H9 (cell line): ENCODE data around the gene NPC1. TPM values are rescaled to one million over a fixed set of nuclear protein-coding genes. Genes with fewer than 3 reads are reported as not detected.

Source experiments
- DNase-seq: peaks from one replicate; pipeline ENCODE4 v3.0.0-alpha.2; 2017
- H2AFZ ChIP-seq: one replicate; pipeline ENCODE4 v1.6.1; 2013; ENCODE audit warnings: mild to moderate bottlenecking, low read length, control low read depth, moderate library complexity
- H2AK5ac ChIP-seq: 2 replicates; pipeline ENCODE4 v1.6.1; 2013; ENCODE audit warnings: low read length, control low read depth, mixed read lengths; ENCODE audit not compliant: insufficient read length
- H2BK120ac ChIP-seq: one replicate; pipeline ENCODE4 v1.6.1; 2013; ENCODE audit warnings: low read depth, mild to moderate bottlenecking, low read length, control low read depth, inconsistent platforms; ENCODE audit not compliant: poor library complexity, severe bottlenecking
- H2BK12ac ChIP-seq: 2 replicates; pipeline ENCODE4 v1.6.1; 2013; ENCODE audit warnings: low read length, control low read depth, mixed read lengths, low read depth; ENCODE audit not compliant: insufficient read length
- H2BK15ac ChIP-seq: 2 replicates; pipeline ENCODE4 v1.6.1; 2013; ENCODE audit warnings: low read depth, low read length, control low read depth
- H2BK20ac ChIP-seq: one replicate; pipeline ENCODE4 v1.6.1; 2013; ENCODE audit warnings: low read depth, mild to moderate bottlenecking, low read length, control low read depth, inconsistent platforms; ENCODE audit not compliant: poor library complexity, severe bottlenecking
- H2BK5ac ChIP-seq: 2 replicates; pipeline ENCODE4 v1.6.1; 2013; ENCODE audit warnings: low read length, control low read depth, mixed read lengths; ENCODE audit not compliant: insufficient read length
- H3K14ac ChIP-seq: 2 replicates; pipeline ENCODE4 v1.6.1; 2013; ENCODE audit warnings: low read length, control low read depth; ENCODE audit not compliant: insufficient read depth
- H3K18ac ChIP-seq: 2 replicates; pipeline ENCODE4 v1.6.1; 2013; ENCODE audit warnings: low read depth, mild to moderate bottlenecking, mixed read lengths, low read length, control low read depth; ENCODE audit not compliant: insufficient read length
- H3K23ac ChIP-seq: 2 replicates; pipeline ENCODE4 v1.6.1; 2013; ENCODE audit warnings: low read length, control low read depth, mixed read lengths, low read depth; ENCODE audit not compliant: insufficient read length
- H3K23me2 ChIP-seq: 2 replicates; pipeline ENCODE4 v1.6.1; 2013; ENCODE audit warnings: low read depth, mild to moderate bottlenecking, mixed read lengths, low read length, control low read depth; ENCODE audit not compliant: insufficient read length, poor library complexity, severe bottlenecking
- H3K27ac ChIP-seq: 2 replicates; pipeline ENCODE4 v1.5.1; 2013; ENCODE audit warnings: low read length, control low read depth, mixed read lengths, low read depth; ENCODE audit not compliant: insufficient read length
- H3K27me3 ChIP-seq: 2 replicates; pipeline ENCODE4 v1.6.1; 2013; ENCODE audit warnings: low read length, control low read depth, inconsistent platforms; ENCODE audit not compliant: insufficient read depth
- H3K4ac ChIP-seq: 2 replicates; pipeline ENCODE4 v1.6.1; 2013; ENCODE audit warnings: low read depth, mild to moderate bottlenecking, control low read depth, inconsistent platforms, low read length, moderate library complexity
- H3K4me1 ChIP-seq: 2 replicates; pipeline ENCODE4 v1.6.1; 2013; ENCODE audit warnings: low read length, control low read depth, inconsistent platforms; ENCODE audit not compliant: insufficient read depth
- H3K4me2 ChIP-seq: 2 replicates; pipeline ENCODE4 v1.6.1; 2013; ENCODE audit warnings: low read length, control low read depth, mixed read lengths; ENCODE audit not compliant: insufficient read length, insufficient read depth
- H3K56ac ChIP-seq: 2 replicates; pipeline ENCODE4 v1.6.1; 2013; ENCODE audit warnings: low read depth, mild to moderate bottlenecking, mixed read lengths, low read length, control low read depth; ENCODE audit not compliant: insufficient read length
- H3K79me1 ChIP-seq: 2 replicates; pipeline ENCODE4 v1.6.1; 2013; ENCODE audit warnings: low read depth, mild to moderate bottlenecking, moderate library complexity, low read length, control low read depth, inconsistent platforms; ENCODE audit not compliant: insufficient read depth, poor library complexity, severe bottlenecking
- H3K79me2 ChIP-seq: 2 replicates; pipeline ENCODE4 v1.6.1; 2013; ENCODE audit warnings: low read length, control low read depth, inconsistent platforms; ENCODE audit not compliant: insufficient read depth
- H3K9ac ChIP-seq: 2 replicates; pipeline ENCODE4 v1.6.1; 2013; ENCODE audit warnings: low read length, control low read depth, mixed read lengths; ENCODE audit not compliant: insufficient read length; ENCODE audit errors: extremely low read depth
- H3K9me3 ChIP-seq: one replicate; pipeline ENCODE4 v1.6.1; 2013; ENCODE audit warnings: low read depth, low read length, inconsistent platforms; ENCODE audit not compliant: control insufficient read depth
- H3T11ph ChIP-seq: one replicate; pipeline ENCODE4 v1.6.1; 2013; ENCODE audit warnings: mild to moderate bottlenecking, low read length, control low read depth, inconsistent platforms
- H4K20me1 ChIP-seq: one replicate; pipeline ENCODE4 v1.6.1; 2013; ENCODE audit not compliant: control insufficient read depth, insufficient read length, insufficient read depth
- H4K5ac ChIP-seq: 2 replicates; pipeline ENCODE4 v1.6.1; 2013; ENCODE audit warnings: low read depth, mild to moderate bottlenecking, mixed read lengths, low read length, control low read depth; ENCODE audit not compliant: insufficient read length
- H4K8ac ChIP-seq: replicated peaks from 2 replicates; pipeline ENCODE4 v1.6.1; 2013; ENCODE audit warnings: low read length, control low read depth, mixed read lengths, low read depth; ENCODE audit not compliant: insufficient read length
- H4K91ac ChIP-seq: 2 replicates; pipeline ENCODE4 v1.6.1; 2013; ENCODE audit warnings: low read depth, mild to moderate bottlenecking, moderate library complexity, mixed read lengths, low read length, control low read depth; ENCODE audit not compliant: insufficient read length
- H3K27ac Mint-ChIP-seq, 3 experiments: 2 replicates in 2 of 3; 3 replicates in 1 of 3; pipeline ENCODE4 v1.8.0; 2020 to 2021; ENCODE audit warnings: mixed read lengths in 3 of 3, mild to moderate bottlenecking in 1 of 3, moderate library complexity in 1 of 3
- H3K27me3 Mint-ChIP-seq: 2 replicates; pipeline ENCODE4 v1.8.0; 2021; ENCODE audit warnings: low read depth, mild to moderate bottlenecking, moderate library complexity, mixed read lengths
- H3K36me3 Mint-ChIP-seq, 3 experiments: 2 replicates in 2 of 3; 3 replicates in 1 of 3; pipeline ENCODE4 v1.8.0; 2020 to 2021; ENCODE audit warnings: low read depth in 3 of 3, mixed read lengths in 3 of 3; ENCODE audit not compliant: insufficient read depth in 1 of 3
- H3K4me1 Mint-ChIP-seq, 2 experiments: 2 replicates each; pipeline ENCODE4 v1.8.0; 2020; ENCODE audit warnings: mixed read lengths in 2 of 2
- H3K4me3 Mint-ChIP-seq, 2 experiments: 2 replicates in 1 of 2; 3 replicates in 1 of 2; pipeline ENCODE4 v1.8.0; 2020 to 2021; ENCODE audit warnings: mild to moderate bottlenecking in 2 of 2, mixed read lengths in 2 of 2, moderate library complexity in 1 of 2
- H3K9me3 Mint-ChIP-seq, 2 experiments: 2 replicates in 1 of 2; 3 replicates in 1 of 2; pipeline ENCODE4 v1.8.0; 2020; ENCODE audit warnings: mild to moderate bottlenecking in 2 of 2, mixed read lengths in 2 of 2, moderate library complexity in 1 of 2
- total RNA-seq: library from RNA; stranded (reverse); gene quantifications from 2 replicates; pipeline ENCODE4 v1.2.1, GENCODE V29; 2021
- TF ChIP-seq, protein P1 (sequence below): fragments of 200-600 bp; sonication (generic); conservative IDR thresholded peaks from 3 replicates; pipeline ENCODE4 v1.8.0; 2021; ENCODE audit warnings: antibody characterized with exemption, mild to moderate bottlenecking

NPC1 gene
- total RNA-seq, 1 experiment from 2014 or later = 24.2 TPM

GRCh38 chr18:23627970-23628369 is 41.7 kb upstream of the NPC1 start:
- H3K9ac ChIP-seq = no peak overlapping the region
- Mint-ChIP-seq H3K27me3 (peaks cover 2% of the 10 kb centered on the region; the same call in 1 of the 2 replicates), H3K36me3 (no peaks in the 10 kb centered on the region), H3K27ac (no peak overlapping the region), H3K4me3 (no peak overlapping the region), H3K4me1 (peaks cover 5 to 8% of the 10 kb centered on the region in 2 experiments), H3K9me3 (no peaks in the 10 kb centered on the region)
- no peak overlapping the region for H2BK20ac ChIP-seq
- H2AFZ ChIP-seq = no peak overlapping the region
- H3K27me3 ChIP-seq = no peaks in the 10 kb centered on the region
- H3K23ac ChIP-seq = no peak overlapping the region
- H3K9me3 ChIP-seq = no peaks in the 10 kb centered on the region
- H2BK120ac ChIP-seq = no peak overlapping the region
- no peak overlapping the region for H4K5ac ChIP-seq
- no peak overlapping the region for H2BK12ac ChIP-seq
- no peaks in the 10 kb centered on the region for H3K23me2 ChIP-seq
- no peak overlapping the region for H2BK5ac ChIP-seq
- H3T11ph ChIP-seq = no peak overlapping the region
- no peak overlapping the region for H3K14ac ChIP-seq
- TF ChIP-seq, protein P1, sequence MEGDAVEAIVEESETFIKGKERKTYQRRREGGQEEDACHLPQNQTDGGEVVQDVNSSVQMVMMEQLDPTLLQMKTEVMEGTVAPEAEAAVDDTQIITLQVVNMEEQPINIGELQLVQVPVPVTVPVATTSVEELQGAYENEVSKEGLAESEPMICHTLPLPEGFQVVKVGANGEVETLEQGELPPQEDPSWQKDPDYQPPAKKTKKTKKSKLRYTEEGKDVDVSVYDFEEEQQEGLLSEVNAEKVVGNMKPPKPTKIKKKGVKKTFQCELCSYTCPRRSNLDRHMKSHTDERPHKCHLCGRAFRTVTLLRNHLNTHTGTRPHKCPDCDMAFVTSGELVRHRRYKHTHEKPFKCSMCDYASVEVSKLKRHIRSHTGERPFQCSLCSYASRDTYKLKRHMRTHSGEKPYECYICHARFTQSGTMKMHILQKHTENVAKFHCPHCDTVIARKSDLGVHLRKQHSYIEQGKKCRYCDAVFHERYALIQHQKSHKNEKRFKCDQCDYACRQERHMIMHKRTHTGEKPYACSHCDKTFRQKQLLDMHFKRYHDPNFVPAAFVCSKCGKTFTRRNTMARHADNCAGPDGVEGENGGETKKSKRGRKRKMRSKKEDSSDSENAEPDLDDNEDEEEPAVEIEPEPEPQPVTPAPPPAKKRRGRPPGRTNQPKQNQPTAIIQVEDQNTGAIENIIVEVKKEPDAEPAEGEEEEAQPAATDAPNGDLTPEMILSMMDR = no peak
- H2BK15ac ChIP-seq = no peak overlapping the region
- H3K79me1 ChIP-seq = no peaks in the 10 kb centered on the region
- H3K4ac ChIP-seq = no peak overlapping the region
- no peak overlapping the region for H4K8ac ChIP-seq
- H4K91ac ChIP-seq = no peak overlapping the region
- H3K4me2 ChIP-seq = no peak overlapping the region
- H3K18ac ChIP-seq = no peak overlapping the region
- H3K56ac ChIP-seq = no peak overlapping the region
- H2AK5ac ChIP-seq = no peak overlapping the region
- H4K20me1 ChIP-seq = no peaks in the 10 kb centered on the region
- H3K4me1 ChIP-seq = no peaks in the 10 kb centered on the region
- no peaks in the 10 kb centered on the region for H3K79me2 ChIP-seq
- no peak for DNase-seq
- no peak overlapping the region for H3K27ac ChIP-seq
